ENCODE data around the gene NUP153.

NUP153 gene

DNA sequence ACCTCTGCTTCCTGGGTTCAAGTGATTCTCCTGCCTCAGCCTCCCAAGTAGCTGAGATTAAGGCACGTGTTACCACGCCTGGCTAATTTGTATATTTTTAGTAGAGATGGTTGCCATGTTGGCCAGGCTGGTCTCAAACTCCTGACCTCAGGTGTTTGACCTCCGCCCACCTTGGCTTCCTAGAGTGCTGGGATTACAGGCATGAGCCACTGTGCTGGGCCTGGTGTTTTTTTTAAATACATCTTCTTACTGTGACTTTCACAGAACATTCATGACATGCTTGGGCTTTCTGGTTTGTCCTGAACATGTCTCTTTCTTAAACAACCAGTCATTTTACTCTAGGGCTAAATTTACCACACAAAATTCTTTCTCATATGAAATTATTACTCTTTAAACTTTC lies 141.3 kb downstream of the NUP153 start:
- H3K4me3 ChIP-seq (ENCODE audit: low read depth, low read length): no peak overlapping the region
- no peak for DNase-seq (ENCODE audit: low read depth, low spot score)
- TF ChIP-seq, protein P1, sequence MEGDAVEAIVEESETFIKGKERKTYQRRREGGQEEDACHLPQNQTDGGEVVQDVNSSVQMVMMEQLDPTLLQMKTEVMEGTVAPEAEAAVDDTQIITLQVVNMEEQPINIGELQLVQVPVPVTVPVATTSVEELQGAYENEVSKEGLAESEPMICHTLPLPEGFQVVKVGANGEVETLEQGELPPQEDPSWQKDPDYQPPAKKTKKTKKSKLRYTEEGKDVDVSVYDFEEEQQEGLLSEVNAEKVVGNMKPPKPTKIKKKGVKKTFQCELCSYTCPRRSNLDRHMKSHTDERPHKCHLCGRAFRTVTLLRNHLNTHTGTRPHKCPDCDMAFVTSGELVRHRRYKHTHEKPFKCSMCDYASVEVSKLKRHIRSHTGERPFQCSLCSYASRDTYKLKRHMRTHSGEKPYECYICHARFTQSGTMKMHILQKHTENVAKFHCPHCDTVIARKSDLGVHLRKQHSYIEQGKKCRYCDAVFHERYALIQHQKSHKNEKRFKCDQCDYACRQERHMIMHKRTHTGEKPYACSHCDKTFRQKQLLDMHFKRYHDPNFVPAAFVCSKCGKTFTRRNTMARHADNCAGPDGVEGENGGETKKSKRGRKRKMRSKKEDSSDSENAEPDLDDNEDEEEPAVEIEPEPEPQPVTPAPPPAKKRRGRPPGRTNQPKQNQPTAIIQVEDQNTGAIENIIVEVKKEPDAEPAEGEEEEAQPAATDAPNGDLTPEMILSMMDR (IDR thresholded peaks at IDR 0.05; ENCODE audit: insufficient read depth, low read length, missing control alignments): no peak
- ChIA-PET POLR2A (no interaction called here), CTCF (interaction anchor here (1.5 kb wide), 1 partner anchor 19 kb away, joined by 4 read pairs; no protein-coding TSS in a partner anchor)

All from AG04449 (cell line).